Measurements from ENCODE around the gene HRH3. TPM values are rescaled to one million over a fixed set of nuclear protein-coding genes. Genes with fewer than 3 reads are reported as not detected.

HRH3 gene
- total RNA-seq, 1 experiment from 2014 or later = not detected

- Mint-ChIP-seq H3K4me3 (ENCODE audit: unreplicated experiment) (no peak overlapping the region), H3K4me1 (ENCODE audit: low read depth, unreplicated experiment) (peaks cover 7% of the 10 kb centered on the region), H3K9me3 (ENCODE audit: unreplicated experiment) (no peaks in the 10 kb centered on the region), H3K27me3 (ENCODE audit: insufficient read depth, unreplicated experiment) (no peaks in the 10 kb centered on the region), H3K27ac (ENCODE audit: unreplicated experiment) (no peak overlapping the region), H3K36me3 (ENCODE audit: insufficient read depth, unreplicated experiment) (peaks cover 38% of the 10 kb centered on the region)
- ChIA-PET POLR2A (no interaction called here), CTCF (interaction anchor here (0.7 kb wide), 1 partner anchor 1425 kb away, joined by 5 read pairs; no protein-coding TSS in a partner anchor)
- DNase-seq = peak in 1 of 2 experiments; percentile 57
- peaks cover 11% of the 10 kb centered on the region for H3K4me1 ChIP-seq
- TF ChIP-seq CTCF (IDR thresholded peaks at IDR 0.05; ENCODE audit: insufficient read depth in 1 of 2, low read depth in 1 of 2, low read length in 1 of 2, severe bottlenecking in 1 of 2, unreplicated experiment in 1 of 2) = no peak
- no peaks in the 10 kb centered on the region for H3K9me3 ChIP-seq
- intact Hi-C loops (cut with micrococcal nuclease; ENCODE audit: unreplicated experiment) = loop anchor here (5.0 kb wide), 2 partner anchors 95 to 130 kb away; partner anchors contain the start of genes LAMA5, PSMA7 and SS18L1
- no TSS peak for BruUV-seq (replicated peaks)
- no peak overlapping the region for H3K4me3 ChIP-seq (ENCODE audit: low read depth, low read length)
- H3K36me3 ChIP-seq (ENCODE audit: control insufficient read depth, insufficient read depth, low read length) = peaks cover 2% of the 10 kb centered on the region; the same call in 1 of the 2 replicates
- no peaks in the 10 kb centered on the region for H3K27me3 ChIP-seq (replicated peaks; ENCODE audit: control insufficient read depth, insufficient read depth, low read length)
Observed at GRCh38 chr20:62236766-62237513, 16.9 kb upstream of the HRH3 start.

- Histone ChIP-seq H3K4me1 (peaks cover 11% of the 10 kb centered on the region), H3K27me3 (replicated peaks; ENCODE audit: control insufficient read depth, insufficient read depth, low read length) (no peaks in the 10 kb centered on the region), H3K36me3 (ENCODE audit: control insufficient read depth, insufficient read depth, low read length) (peaks cover 2% of the 10 kb centered on the region; the same call in 1 of the 2 replicates), H3K4me3 (ENCODE audit: low read depth, low read length) (no peak overlapping the region), H3K9me3 (no peaks in the 10 kb centered on the region)
- ChIA-PET CTCF (no interaction called here), POLR2A (no interaction called here)
- H3K27me3 Mint-ChIP-seq (ENCODE audit: insufficient read depth, unreplicated experiment) = no peaks in the 10 kb centered on the region
- BruUV-seq (replicated peaks) = no TSS peak
- H3K4me1 Mint-ChIP-seq (ENCODE audit: low read depth, unreplicated experiment) = peaks cover 7% of the 10 kb centered on the region
- intact Hi-C loops (cut with micrococcal nuclease; ENCODE audit: unreplicated experiment) = loop anchor here (5.0 kb wide), 2 partner anchors 94 to 131 kb away; partner anchors contain the start of genes LAMA5, PSMA7 and SS18L1
- DNase-seq = no peak
- no peaks in the 10 kb centered on the region for H3K9me3 Mint-ChIP-seq (ENCODE audit: unreplicated experiment)
- no peak for TF ChIP-seq CTCF (IDR thresholded peaks at IDR 0.05; ENCODE audit: insufficient read depth in 1 of 2, low read depth in 1 of 2, low read length in 1 of 2, severe bottlenecking in 1 of 2, unreplicated experiment in 1 of 2)
- H3K27ac Mint-ChIP-seq (ENCODE audit: unreplicated experiment) = no peak overlapping the region
- H3K36me3 Mint-ChIP-seq (ENCODE audit: insufficient read depth, unreplicated experiment) = peaks cover 30% of the 10 kb centered on the region
- H3K4me3 Mint-ChIP-seq (ENCODE audit: unreplicated experiment) = no peak overlapping the region
Observed at GRCh38 chr20:62236200-62236599, 16.1 kb upstream of the HRH3 start.

GRCh38 chr20:62235777-62236157 lies 15.7 kb upstream of the HRH3 start:
- no peak overlapping the region for H3K4me3 Mint-ChIP-seq (ENCODE audit: unreplicated experiment)
- peaks cover under 1% of the 10 kb centered on the region; the same call in 1 of the 2 replicates for H3K36me3 ChIP-seq (ENCODE audit: control insufficient read depth, insufficient read depth, low read length)
- H3K27me3 ChIP-seq (replicated peaks; ENCODE audit: control insufficient read depth, insufficient read depth, low read length) = no peaks in the 10 kb centered on the region
- no peak for DNase-seq
- no peaks in the 10 kb centered on the region for H3K9me3 ChIP-seq
- H3K4me1 Mint-ChIP-seq (ENCODE audit: low read depth, unreplicated experiment) = peaks cover 7% of the 10 kb centered on the region
- BruUV-seq (replicated peaks) = no TSS peak
- no peak for TF ChIP-seq CTCF (IDR thresholded peaks at IDR 0.05; ENCODE audit: insufficient read depth in 1 of 2, low read depth in 1 of 2, low read length in 1 of 2, severe bottlenecking in 1 of 2, unreplicated experiment in 1 of 2)
- CTCF ChIA-PET = no interaction called here
- POLR2A ChIA-PET = no interaction called here
- intact Hi-C loops (cut with micrococcal nuclease; ENCODE audit: unreplicated experiment) = loop anchor here (5.0 kb wide), 2 partner anchors 93 to 132 kb away; partner anchors contain the start of genes LAMA5, PSMA7 and SS18L1
- H3K4me1 ChIP-seq = peaks cover 11% of the 10 kb centered on the region
- H3K4me3 ChIP-seq (ENCODE audit: low read depth, low read length) = no peak overlapping the region
- H3K9me3 Mint-ChIP-seq (ENCODE audit: unreplicated experiment) = no peaks in the 10 kb centered on the region
- no peaks in the 10 kb centered on the region for H3K27me3 Mint-ChIP-seq (ENCODE audit: insufficient read depth, unreplicated experiment)
- peaks cover 26% of the 10 kb centered on the region for H3K36me3 Mint-ChIP-seq (ENCODE audit: insufficient read depth, unreplicated experiment)
- H3K27ac Mint-ChIP-seq (ENCODE audit: unreplicated experiment) = no peak overlapping the region

Measured in Caco-2 (cell line).